ENCODE data around the gene RASA3.

Gene RASA3

GRCh38 chr13:113943821-113944565 lies 188.4 kb downstream of the RASA3 start:
- no peaks in the 10 kb centered on the region for H3K4me1 ChIP-seq (ENCODE audit: insufficient read depth, low read length)
- H3K36me3 ChIP-seq (ENCODE audit: insufficient read depth, low read length): no peaks in the 10 kb centered on the region
- no peak overlapping the region for H3K9ac ChIP-seq (ENCODE audit: low read depth, low read length)
- no peaks in the 10 kb centered on the region for H3K9me3 ChIP-seq (ENCODE audit: control insufficient read depth, insufficient read depth, low read length)

DNA sequence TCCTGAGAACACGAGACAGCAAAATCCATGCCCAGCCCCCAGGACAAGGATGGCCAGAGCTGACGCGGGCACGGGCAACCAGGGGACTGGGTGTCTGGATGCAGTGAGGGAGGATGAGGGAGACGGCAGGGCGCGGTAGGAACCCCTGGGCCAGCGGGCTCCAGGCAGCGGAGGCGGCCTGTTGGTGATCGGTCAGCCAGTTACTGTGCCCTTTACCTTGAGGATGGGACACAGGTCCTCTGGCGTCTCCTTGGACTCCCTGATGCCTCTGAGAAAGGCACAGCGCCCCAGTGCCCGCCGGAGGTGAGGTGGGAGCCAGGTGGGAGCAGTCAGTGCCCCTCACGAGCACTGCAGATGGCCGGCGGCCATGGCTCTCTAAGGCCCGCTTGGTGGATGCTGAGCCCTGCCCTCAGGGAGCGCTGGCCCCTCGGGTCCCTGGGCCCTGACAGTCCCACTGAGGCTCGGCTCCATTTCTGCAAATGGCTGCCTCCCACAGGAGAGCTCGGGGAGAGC lies 189.8 kb downstream of the RASA3 start:
- Histone ChIP-seq H3K9ac (ENCODE audit: low read depth, low read length) (no peak overlapping the region), H3K36me3 (ENCODE audit: insufficient read depth, low read length) (no peaks in the 10 kb centered on the region), H3K4me1 (ENCODE audit: insufficient read depth, low read length) (no peaks in the 10 kb centered on the region), H3K9me3 (ENCODE audit: control insufficient read depth, insufficient read depth, low read length) (no peaks in the 10 kb centered on the region)

DNA sequence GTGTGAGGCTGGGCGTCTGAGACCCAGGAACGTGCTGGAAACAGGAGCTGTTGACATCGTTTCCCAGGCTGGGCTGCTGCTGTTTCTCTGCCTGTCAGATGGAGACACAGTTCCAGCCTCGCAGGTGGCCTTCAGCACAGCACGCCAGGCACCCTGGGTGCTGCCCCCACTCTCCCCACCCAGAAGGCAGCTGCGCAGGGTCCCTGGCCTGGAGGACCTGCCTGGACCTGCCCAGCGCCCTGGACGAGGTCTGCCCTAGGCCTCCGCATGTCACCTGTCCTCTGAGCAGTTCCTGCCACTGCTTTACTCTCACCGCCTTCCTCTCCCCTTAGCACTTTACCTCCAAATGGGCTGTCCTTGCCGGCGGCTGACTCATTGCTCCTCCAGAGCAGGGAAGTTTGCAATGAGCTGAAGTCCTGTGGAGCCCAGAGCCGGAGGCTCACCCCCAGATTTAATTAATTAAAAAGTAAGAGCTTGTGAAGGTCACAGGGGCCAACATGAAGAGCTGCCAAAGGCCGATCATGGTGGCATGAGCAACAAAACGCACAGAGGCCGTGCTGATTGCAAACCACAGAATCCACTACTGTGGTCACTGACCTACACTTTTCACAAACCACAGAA lies 190.7 kb downstream of the RASA3 start:
- Histone ChIP-seq H3K36me3 (ENCODE audit: insufficient read depth, low read length) (no peaks in the 10 kb centered on the region), H3K9ac (ENCODE audit: low read depth, low read length) (no peak overlapping the region), H3K4me1 (ENCODE audit: insufficient read depth, low read length) (no peaks in the 10 kb centered on the region), H3K9me3 (ENCODE audit: control insufficient read depth, insufficient read depth, low read length) (no peaks in the 10 kb centered on the region)

DNA sequence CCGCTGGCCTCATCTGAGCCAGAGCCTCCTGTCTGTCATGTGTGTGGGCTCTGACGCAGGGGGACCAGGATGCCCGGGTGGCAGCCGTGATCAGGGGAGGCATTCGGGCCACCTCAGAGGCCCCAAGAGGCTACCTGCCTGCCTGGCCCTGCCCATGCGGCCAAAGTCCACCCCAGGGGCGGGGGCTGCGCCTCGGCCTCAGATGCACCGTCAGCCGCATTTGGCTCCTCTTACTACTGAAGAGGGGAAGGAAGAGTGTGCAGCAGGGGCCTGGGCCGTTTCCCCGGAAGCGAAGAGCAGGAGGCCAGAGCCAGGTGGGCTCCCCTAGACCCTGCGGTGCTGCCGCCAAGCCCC lies 192.5 kb downstream of the RASA3 start:
- peaks cover 7% of the 10 kb centered on the region for H3K4me1 ChIP-seq (ENCODE audit: insufficient read depth, low read length)
- H3K36me3 ChIP-seq (ENCODE audit: insufficient read depth, low read length): no peaks in the 10 kb centered on the region

GRCh38 chr13:113939129-113939943 lies 193.1 kb downstream of the RASA3 start:
- Histone ChIP-seq H3K9ac (ENCODE audit: low read depth, low read length) (no peak overlapping the region), H3K36me3 (ENCODE audit: insufficient read depth, low read length) (no peaks in the 10 kb centered on the region), H3K9me3 (ENCODE audit: control insufficient read depth, insufficient read depth, low read length) (no peaks in the 10 kb centered on the region), H3K4me1 (ENCODE audit: insufficient read depth, low read length) (peaks cover 7% of the 10 kb centered on the region)

More for the DNA sequence above, 192.5 kb downstream of the RASA3 start:
- H3K9ac ChIP-seq (ENCODE audit: low read depth, low read length): no peak overlapping the region
- no peaks in the 10 kb centered on the region for H3K9me3 ChIP-seq (ENCODE audit: control insufficient read depth, insufficient read depth, low read length)

DNA sequence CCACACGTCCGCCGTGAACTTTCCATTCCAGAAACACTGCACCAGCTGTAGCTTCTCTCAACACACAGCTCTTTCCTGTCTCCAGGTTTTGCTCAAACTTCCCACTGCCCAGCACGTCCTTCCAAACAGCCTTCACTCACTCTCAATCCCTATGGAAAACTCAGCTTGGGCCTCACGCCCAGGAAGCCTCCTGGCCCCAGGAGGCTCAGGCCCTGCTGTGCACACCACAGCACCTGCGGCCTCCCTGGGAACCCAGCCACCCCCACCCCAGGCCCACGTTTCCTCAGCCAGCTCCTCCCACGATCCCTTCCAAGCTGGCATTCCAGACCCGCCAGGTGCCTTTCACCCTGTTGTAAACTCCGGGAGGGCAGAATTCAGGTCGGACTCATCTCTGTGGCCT lies 193.7 kb downstream of the RASA3 start:
- peaks cover 7% of the 10 kb centered on the region for H3K4me1 ChIP-seq (ENCODE audit: insufficient read depth, low read length)
- H3K36me3 ChIP-seq (ENCODE audit: insufficient read depth, low read length): no peaks in the 10 kb centered on the region
- no peak overlapping the region for H3K9ac ChIP-seq (ENCODE audit: low read depth, low read length)
- H3K9me3 ChIP-seq (ENCODE audit: control insufficient read depth, insufficient read depth, low read length): no peaks in the 10 kb centered on the region

DNA sequence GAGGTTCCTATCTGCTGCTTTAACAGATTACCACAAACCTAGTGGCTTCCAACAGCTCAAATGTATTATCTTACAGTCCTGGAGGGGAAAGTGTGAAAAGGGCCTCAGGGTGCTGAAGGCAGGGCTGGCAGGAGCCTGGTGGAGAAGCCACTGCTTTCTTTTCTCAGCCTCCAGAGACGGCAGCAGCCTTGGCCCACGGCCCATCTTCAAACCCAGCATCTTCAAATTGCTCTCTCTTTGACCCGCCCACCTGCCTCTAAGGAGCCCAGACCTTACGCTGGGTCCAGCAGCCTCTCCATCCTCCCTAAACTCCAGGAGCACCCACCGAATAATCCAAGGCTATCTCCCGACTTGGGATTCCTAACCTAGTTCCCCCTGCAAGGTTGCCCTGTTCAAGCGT lies 194.2 kb downstream of the RASA3 start:
- no peak overlapping the region for H3K9ac ChIP-seq (ENCODE audit: low read depth, low read length)
- peaks cover 7% of the 10 kb centered on the region for H3K4me1 ChIP-seq (ENCODE audit: insufficient read depth, low read length)
- no peaks in the 10 kb centered on the region for H3K9me3 ChIP-seq (ENCODE audit: control insufficient read depth, insufficient read depth, low read length)
- H3K36me3 ChIP-seq (ENCODE audit: insufficient read depth, low read length): no peaks in the 10 kb centered on the region

- no peak overlapping the region for H3K9ac ChIP-seq (ENCODE audit: low read depth, low read length)
- no peaks in the 10 kb centered on the region for H3K36me3 ChIP-seq (ENCODE audit: insufficient read depth, low read length)
- H3K9me3 ChIP-seq (ENCODE audit: control insufficient read depth, insufficient read depth, low read length): no peaks in the 10 kb centered on the region
- peaks cover 7% of the 10 kb centered on the region for H3K4me1 ChIP-seq (ENCODE audit: insufficient read depth, low read length)
These were observed 194.8 kb downstream of the RASA3 start for GRCh38 chr13:113937527-113938180.

GRCh38 chr13:113937073-113937472 lies 195.3 kb downstream of the RASA3 start:
- Histone ChIP-seq H3K36me3 (ENCODE audit: insufficient read depth, low read length) (no peaks in the 10 kb centered on the region), H3K9ac (ENCODE audit: low read depth, low read length) (no peak overlapping the region), H3K4me1 (ENCODE audit: insufficient read depth, low read length) (peaks cover 7% of the 10 kb centered on the region), H3K9me3 (ENCODE audit: control insufficient read depth, insufficient read depth, low read length) (no peaks in the 10 kb centered on the region)

DNA sequence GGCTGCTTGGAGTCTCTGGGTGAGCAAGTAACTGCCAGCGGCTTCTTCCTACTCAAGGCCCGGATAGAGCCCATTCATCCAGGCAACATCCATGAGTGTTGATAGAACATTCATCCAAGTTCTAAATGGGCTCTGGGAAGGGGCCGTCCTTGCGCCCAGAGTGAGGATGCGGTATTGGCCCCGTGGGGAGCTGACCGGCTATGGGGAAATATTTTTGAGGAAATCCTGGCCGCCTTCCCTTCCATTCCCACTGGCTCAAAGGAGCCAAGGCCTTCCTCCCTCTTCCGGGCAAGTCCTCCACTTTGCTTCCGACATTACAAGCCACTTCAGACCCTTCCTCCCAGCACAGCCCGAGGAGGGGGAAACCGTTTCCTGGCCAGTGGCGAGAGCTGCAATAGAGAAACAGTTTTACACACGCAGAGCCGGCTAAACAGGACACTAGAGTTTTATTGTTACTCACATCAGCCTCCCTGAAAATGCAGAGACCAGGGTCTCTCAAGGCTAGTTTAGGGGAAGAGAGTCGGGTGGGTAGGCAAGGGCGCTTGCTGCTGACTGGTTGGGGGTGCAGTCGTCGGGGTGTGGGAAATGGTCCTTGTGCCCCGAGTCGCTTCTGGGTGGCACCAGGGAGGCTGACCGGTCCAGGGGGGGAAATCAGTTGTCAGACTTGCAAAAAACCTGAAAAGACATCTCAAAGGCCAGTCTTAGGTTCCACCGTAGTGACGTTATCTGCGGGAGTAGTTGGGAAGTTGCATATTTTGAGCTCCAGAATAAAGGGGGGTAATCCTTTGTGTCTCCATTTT lies 196.1 kb downstream of the RASA3 start:
- Histone ChIP-seq H3K9me3 (ENCODE audit: control insufficient read depth, insufficient read depth, low read length) (no peaks in the 10 kb centered on the region), H3K4me1 (ENCODE audit: insufficient read depth, low read length) (peaks cover 7% of the 10 kb centered on the region), H3K36me3 (ENCODE audit: insufficient read depth, low read length) (no peaks in the 10 kb centered on the region)

DNA sequence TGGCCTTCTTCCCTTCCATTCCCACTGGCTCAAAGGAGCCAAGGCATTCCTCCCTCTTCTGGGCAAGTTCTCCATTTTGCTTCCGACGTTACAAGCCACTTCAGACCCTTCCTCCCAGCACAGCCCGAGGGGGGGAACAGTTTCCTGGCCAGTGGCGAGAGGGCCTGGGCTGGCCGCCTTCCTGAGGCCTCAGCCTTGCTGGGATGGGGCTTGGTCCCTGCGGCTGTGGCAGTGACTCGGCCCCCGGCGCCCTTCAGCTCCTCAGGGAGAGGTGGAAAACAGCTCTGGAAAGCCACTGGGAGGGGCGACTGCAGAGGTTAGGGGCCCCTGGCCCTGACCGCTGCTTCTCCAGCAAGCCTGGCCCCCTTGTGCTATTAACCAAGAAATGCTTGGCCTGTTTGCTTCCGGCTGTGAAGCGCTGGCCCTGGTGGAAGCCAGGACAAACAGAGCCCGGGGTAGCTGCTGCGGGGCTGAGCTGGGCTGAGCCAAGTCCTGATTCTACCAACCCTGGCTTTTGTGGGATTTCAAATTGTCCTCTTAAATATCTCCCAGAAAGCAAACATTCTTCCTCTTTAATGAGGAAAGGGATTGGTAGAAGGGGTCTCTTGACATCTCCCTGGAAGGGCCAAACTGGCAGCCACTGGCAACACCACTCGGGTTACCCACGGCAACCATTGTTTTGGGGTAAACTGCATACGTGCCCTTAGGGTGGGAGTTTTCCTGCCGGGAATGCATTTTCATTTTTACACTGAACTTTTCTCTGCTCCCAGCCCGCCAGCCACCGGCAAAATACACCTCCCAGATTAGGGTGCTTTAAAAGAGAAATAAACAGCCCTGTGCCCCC lies 197.2 kb downstream of the RASA3 start:
- no peak overlapping the region for H3K9ac ChIP-seq (ENCODE audit: low read depth, low read length)
- no peaks in the 10 kb centered on the region for H3K9me3 ChIP-seq (ENCODE audit: control insufficient read depth, insufficient read depth, low read length)
- H3K36me3 ChIP-seq (ENCODE audit: insufficient read depth, low read length): no peaks in the 10 kb centered on the region
- peaks cover 7% of the 10 kb centered on the region for H3K4me1 ChIP-seq (ENCODE audit: insufficient read depth, low read length)

More for the DNA sequence above, 196.1 kb downstream of the RASA3 start:
- no peak overlapping the region for H3K9ac ChIP-seq (ENCODE audit: low read depth, low read length)

- Histone ChIP-seq H3K4me1 (ENCODE audit: insufficient read depth, low read length) (peaks cover 7% of the 10 kb centered on the region), H3K9ac (ENCODE audit: low read depth, low read length) (no peak overlapping the region), H3K36me3 (ENCODE audit: insufficient read depth, low read length) (no peaks in the 10 kb centered on the region), H3K9me3 (ENCODE audit: control insufficient read depth, insufficient read depth, low read length) (no peaks in the 10 kb centered on the region)
These were observed 197.8 kb downstream of the RASA3 start for GRCh38 chr13:113934576-113934975.

DNA sequence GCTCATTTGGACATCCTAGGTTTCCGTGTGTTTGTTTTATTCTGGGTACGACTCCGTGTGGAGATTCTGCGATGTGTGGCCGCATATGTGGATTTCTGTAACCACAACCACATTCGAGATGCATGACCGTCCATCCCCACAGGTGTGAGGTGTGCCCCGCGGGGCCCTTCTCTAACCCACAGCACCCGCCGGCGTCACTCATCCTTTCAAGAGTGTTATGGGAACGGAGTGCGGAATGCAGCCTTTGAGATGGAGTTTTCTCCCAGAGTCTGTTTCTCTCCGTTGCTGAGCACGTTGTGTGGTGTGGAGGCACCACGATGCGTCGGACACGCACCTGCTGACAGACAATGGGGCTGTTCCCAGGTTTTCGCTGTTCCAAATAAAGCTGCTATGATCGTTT lies 198.5 kb downstream of the RASA3 start:
- no peaks in the 10 kb centered on the region for H3K36me3 ChIP-seq (ENCODE audit: insufficient read depth, low read length)
- H3K4me1 ChIP-seq (ENCODE audit: insufficient read depth, low read length): peaks cover 7% of the 10 kb centered on the region
- no peaks in the 10 kb centered on the region for H3K9me3 ChIP-seq (ENCODE audit: control insufficient read depth, insufficient read depth, low read length)
- H3K9ac ChIP-seq (ENCODE audit: low read depth, low read length): no peak overlapping the region
